Activated T-cell treated with anti-CD3 and anti-CD28 coated beads, Interleukin-2, amount 50 U/mL, for 72 hours (primary cell): ENCODE measurements around the gene MEIS2. TPM values are rescaled to one million over a fixed set of nuclear protein-coding genes. Genes with fewer than 3 reads are reported as not detected.

Experiments
- ATAC-seq, 2 donors: fragments of 150-1000 bp; cut with Tn5 transposase; replicated peaks in 1 of 2; 2 replicates each; pipeline ENCODE4 v1.10.0; 2021; ENCODE audit warnings: moderate library complexity in 2 of 2, mild to moderate bottlenecking in 1 of 2
- DNase-seq, 2 donors: peaks; one replicate each; pipeline ENCODE4 v3.0.0; 2021 to 2022; ENCODE audit warnings: mixed read lengths in 1 of 2
- H3K27ac Mint-ChIP-seq: one replicate; pipeline ENCODE4 v1.8.0; 2022; ENCODE audit warnings: mild to moderate bottlenecking, moderate library complexity, mixed read lengths
- H3K27me3 Mint-ChIP-seq: one replicate; pipeline ENCODE4 v1.8.0; 2022; ENCODE audit warnings: low read depth, mixed read lengths
- H3K36me3 Mint-ChIP-seq, 2 donors: one replicate each; pipeline ENCODE4 v1.8.0; 2022; ENCODE audit warnings: mixed read lengths in 2 of 2, mild to moderate bottlenecking in 1 of 2; ENCODE audit not compliant: insufficient read depth in 2 of 2
- H3K4me1 Mint-ChIP-seq: one replicate; pipeline ENCODE4 v1.8.0; 2022; ENCODE audit warnings: low read depth, mixed read lengths
- H3K4me3 Mint-ChIP-seq, 2 donors: one replicate each; pipeline ENCODE4 v1.8.0; 2022; ENCODE audit warnings: mild to moderate bottlenecking in 2 of 2, mixed read lengths in 2 of 2, moderate library complexity in 2 of 2
- H3K9me3 Mint-ChIP-seq, 2 donors: one replicate each; pipeline ENCODE4 v1.8.0; 2022; ENCODE audit warnings: mixed read lengths in 2 of 2
- total RNA-seq, 2 donors: library from RNA; stranded (reverse); gene quantifications; one replicate each; pipeline ENCODE4 v1.2.3, GENCODE V29; 2022

The MEIS2 gene
- total RNA-seq, 2 donors from 2014 or later = 0.19 TPM; not detected in 1

DNA sequence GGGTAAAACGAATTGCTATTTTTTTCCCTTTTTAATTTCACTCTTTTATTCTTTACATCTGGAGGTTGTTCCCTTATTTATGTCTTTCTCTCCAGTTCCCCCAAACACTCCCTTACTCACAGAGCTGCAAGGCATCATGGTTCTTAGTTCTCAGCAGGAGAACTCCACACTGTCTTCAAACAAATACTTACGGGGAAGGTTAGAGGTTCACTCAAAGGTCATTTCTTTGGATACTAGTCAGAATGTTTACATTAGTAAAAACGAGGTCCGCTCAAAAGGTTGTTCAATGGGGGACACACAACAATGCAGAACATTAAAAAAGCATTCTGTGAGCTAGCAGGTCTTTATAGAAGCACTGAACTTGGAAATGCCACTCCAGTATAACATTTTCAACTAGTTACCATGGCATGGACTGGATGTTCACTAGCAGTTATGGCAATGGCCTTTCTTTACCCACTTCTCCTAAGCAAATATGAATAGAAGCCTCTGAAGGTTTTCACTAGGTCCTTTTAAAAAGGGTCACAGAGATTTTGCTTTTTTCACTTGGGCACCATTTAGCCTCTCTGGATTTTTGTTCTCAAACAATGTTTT is 201.7 kb downstream of the MEIS2 start:
- H3K4me3 Mint-ChIP-seq = no peak overlapping the region
- no peak overlapping the region for H3K27ac Mint-ChIP-seq
- no peaks in the 10 kb centered on the region for H3K36me3 Mint-ChIP-seq
- H3K9me3 Mint-ChIP-seq = no peaks in the 10 kb centered on the region
- no peak for DNase-seq
- H3K27me3 Mint-ChIP-seq = peaks cover 18% of the 10 kb centered on the region
- H3K4me1 Mint-ChIP-seq = no peaks in the 10 kb centered on the region
- ATAC-seq = no peak

DNA sequence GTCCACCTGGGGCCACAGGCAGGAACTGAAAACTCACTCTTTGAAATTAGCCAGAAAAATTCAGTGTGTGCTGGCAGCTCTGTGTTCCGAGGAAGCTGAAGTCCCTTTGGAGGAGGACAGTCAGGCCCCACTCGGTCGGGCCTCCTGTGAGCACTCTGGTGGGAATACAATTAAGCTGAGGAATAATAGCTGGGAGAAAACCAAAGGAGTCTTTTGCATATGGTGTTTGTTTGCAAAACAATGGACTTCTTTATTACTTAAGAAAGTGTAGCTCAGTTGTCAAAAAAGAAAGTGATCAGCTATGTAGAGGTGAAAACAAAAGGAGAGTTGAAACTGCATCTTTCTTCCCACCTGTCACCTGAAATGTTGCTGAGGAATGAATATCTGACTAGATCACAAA is 202.5 kb downstream of the MEIS2 start:
- Mint-ChIP-seq H3K36me3 (no peaks in the 10 kb centered on the region), H3K4me3 (no peak overlapping the region), H3K27me3 (peaks cover 18% of the 10 kb centered on the region), H3K4me1 (no peaks in the 10 kb centered on the region), H3K27ac (no peak overlapping the region), H3K9me3 (no peaks in the 10 kb centered on the region)
- DNase-seq = no peak
- no peak for ATAC-seq

DNA sequence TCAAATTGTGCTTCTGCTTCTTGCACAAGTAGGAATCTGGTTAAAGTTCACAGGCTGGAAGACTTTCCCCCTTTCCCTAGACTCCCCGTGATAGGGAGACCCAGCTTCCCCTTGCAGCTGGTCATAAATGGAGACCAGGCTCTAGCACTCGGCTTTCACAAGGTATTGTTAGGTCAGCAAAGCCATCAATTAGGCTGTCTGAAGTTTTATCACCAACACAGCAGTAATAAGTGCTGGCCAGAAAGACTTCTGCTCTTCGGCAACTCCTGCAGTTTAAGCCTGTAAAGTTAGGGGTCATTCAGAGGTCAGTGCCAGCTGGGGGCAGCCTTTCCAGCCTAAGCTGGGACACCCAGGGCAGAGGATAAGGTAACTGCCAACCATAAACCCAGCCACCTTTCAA is 203.4 kb downstream of the MEIS2 start:
- Mint-ChIP-seq H3K4me1 (no peaks in the 10 kb centered on the region), H3K36me3 (no peaks in the 10 kb centered on the region), H3K27me3 (peaks cover 21% of the 10 kb centered on the region), H3K9me3 (no peaks in the 10 kb centered on the region), H3K4me3 (no peak overlapping the region), H3K27ac (no peak overlapping the region)
- DNase-seq (no peak), ATAC-seq (no peak)

DNA sequence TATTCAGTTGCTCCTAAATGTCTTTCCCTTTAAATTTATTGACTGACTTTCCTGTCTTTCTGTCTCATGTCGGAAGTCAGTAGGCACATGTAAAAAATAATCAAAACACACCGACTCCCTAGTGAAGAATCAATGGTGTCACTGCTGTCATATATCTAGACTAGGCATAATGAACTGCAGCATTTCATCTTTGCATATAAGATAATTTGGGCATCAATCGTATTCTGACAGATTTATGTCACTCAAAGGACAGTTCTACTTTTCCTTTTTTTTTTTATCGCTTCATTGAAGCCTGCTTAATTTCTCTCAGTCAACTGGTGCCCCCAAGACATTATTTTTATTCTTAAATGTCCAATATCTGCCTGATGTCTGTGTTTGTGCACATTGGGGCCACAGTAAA is 206.3 kb downstream of the MEIS2 start:
- H3K4me3 Mint-ChIP-seq = no peak overlapping the region

DNA sequence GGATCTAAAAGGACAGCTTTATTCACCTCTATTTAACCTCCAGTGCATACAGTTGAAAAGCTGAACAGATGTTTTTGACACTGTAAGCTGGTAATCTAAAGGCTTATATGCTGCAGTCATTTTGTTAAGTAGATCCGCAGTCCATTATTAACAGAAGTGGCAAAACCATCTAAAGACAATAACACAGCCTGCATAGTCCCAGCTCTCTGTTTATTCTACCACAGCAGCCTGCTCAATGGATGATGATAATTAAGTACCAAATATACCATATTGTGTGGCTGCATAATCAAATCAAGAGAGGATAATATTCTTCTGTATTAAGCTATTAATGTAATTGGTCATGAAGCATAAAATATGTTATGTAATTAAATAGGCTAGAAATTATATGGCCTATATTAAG is 207.1 kb downstream of the MEIS2 start:
- ATAC-seq (no peak), DNase-seq (no peak)
- Mint-ChIP-seq H3K27me3 (peaks cover 48% of the 10 kb centered on the region), H3K36me3 (no peaks in the 10 kb centered on the region), H3K27ac (no peak overlapping the region), H3K4me1 (no peaks in the 10 kb centered on the region), H3K4me3 (no peak overlapping the region), H3K9me3 (no peaks in the 10 kb centered on the region)

More for the DNA sequence above, 206.3 kb downstream of the MEIS2 start:
- ATAC-seq (no peak), DNase-seq (no peak)
- Mint-ChIP-seq H3K36me3 (no peaks in the 10 kb centered on the region), H3K4me1 (no peaks in the 10 kb centered on the region), H3K27ac (no peak overlapping the region), H3K9me3 (no peaks in the 10 kb centered on the region), H3K27me3 (peaks cover 45% of the 10 kb centered on the region)

DNA sequence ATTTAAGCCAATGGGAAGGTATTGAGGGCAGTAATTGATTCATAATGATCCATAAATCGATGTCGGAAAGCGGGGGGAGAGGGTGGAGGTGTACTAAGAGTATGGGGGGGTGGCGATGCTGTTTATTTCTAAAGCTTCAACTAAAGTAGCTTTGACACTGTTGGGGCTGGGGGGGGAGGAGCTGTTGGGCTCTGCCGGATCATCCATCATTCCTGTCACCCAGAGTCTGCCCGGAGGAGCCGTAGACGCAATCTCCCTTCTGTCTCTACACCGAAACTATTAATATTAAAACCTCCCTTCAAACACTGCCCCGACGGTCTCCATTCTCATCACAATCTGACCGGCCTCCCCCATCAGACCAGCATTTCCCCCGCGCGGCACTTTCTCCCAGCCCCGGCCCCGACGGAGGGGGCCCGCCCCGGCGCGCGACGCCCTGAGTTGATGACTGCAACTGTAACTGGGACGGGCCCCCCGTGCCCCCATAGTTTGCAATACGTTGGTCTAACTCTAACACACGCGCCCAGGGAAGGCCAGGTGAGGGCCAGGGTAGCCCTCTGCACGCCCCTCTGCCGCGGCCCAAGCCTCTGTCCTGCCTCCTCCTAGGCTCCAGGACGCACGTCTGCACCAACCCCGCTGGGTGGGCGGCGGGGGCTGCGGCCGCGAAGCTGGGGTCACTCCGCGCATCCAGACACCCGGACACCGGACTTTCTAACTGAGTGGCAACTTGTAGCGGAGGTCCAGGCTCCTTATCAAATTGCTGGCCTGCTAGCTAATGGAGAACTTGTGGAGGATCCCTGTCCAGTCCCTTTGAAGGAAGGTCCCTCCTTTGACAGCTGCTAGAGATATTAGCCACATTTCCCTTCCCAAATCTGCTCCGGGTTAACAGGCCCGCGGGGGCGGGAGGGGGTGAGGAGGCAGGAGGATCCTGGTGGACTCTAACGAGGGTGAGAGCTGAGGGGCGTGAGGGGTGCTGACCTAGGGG is 212.0 kb downstream of the MEIS2 start:
- Mint-ChIP-seq H3K36me3 (peaks cover 2% of the 10 kb centered on the region in 2 donors), H3K27me3 (peaks cover 85% of the 10 kb centered on the region)

GRCh38 chr15:36887214-36887961 is 213.0 kb downstream of the MEIS2 start:
- peaks cover 2% of the 10 kb centered on the region in 2 donors for H3K36me3 Mint-ChIP-seq
- H3K9me3 Mint-ChIP-seq = peaks cover 0 to 2% of the 10 kb centered on the region in 2 donors
- H3K27me3 Mint-ChIP-seq = peaks cover 94% of the 10 kb centered on the region
- peaks cover 15% of the 10 kb centered on the region for H3K4me1 Mint-ChIP-seq
- H3K4me3 Mint-ChIP-seq = peak overlapping the region; percentile 48 to 56
- H3K27ac Mint-ChIP-seq = no peak overlapping the region
- DNase-seq (no peak), ATAC-seq (no peak)

More for the DNA sequence above, 212.0 kb downstream of the MEIS2 start:
- Mint-ChIP-seq H3K4me3 (peak overlapping the region; percentile 20 to 23), H3K27ac (no peak overlapping the region), H3K4me1 (peaks cover 11% of the 10 kb centered on the region), H3K9me3 (peaks cover 0 to 2% of the 10 kb centered on the region in 2 donors)
- no peak for ATAC-seq
- DNase-seq = no peak

DNA sequence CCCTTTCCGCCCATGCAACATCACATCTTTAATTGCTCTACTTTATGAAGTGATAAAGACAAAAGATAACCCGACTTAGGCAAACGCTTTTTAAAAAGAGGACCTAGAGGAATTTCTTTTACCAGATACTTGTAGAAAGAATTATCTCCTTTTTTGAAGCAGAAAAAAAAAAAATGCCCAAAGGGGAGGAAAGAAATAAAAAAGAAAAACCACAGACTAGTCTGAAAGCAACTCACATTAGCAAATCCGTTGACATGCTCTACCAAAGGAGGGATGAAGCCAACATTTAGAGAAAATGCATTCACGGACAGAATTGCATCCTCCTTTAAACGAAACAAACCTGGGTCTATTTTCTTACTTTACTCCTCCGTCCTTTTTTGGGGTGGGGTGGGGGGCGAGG is 213.6 kb downstream of the MEIS2 start:
- DNase-seq (no peak), ATAC-seq (no peak)
- Mint-ChIP-seq H3K36me3 (peaks cover 2% of the 10 kb centered on the region in 2 donors), H3K27ac (no peak overlapping the region), H3K27me3 (peaks cover 95% of the 10 kb centered on the region), H3K4me1 (peaks cover 15% of the 10 kb centered on the region), H3K4me3 (no peak overlapping the region), H3K9me3 (peaks cover 0 to 2% of the 10 kb centered on the region in 2 donors)

DNA sequence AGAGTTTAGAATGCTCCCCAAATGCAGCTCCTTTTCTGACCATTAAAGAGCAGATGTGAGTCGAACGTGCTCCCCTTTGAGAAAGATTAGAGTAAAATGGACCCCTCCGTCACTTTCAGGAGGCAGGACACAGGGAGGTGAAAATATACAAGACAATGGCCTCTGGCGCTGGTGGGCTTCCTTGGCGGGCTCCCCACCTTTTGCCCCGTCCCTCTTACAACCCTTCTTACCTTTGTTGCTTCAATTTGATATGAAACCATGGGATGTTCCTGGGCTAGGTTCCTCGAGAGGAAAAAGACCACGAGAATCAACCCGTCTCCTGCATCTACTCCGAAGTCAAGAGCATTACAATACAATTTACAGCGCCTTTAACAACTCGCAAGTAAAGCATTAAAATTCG is 214.2 kb downstream of the MEIS2 start:
- Mint-ChIP-seq H3K27ac (no peak overlapping the region), H3K4me1 (peaks cover 15% of the 10 kb centered on the region), H3K9me3 (peaks cover 0 to 2% of the 10 kb centered on the region in 2 donors), H3K4me3 (no peak overlapping the region), H3K27me3 (peaks cover 95% of the 10 kb centered on the region), H3K36me3 (peaks cover 2% of the 10 kb centered on the region in 2 donors)
- ATAC-seq (no peak), DNase-seq (no peak)

GRCh38 chr15:36885771-36886170 is 214.6 kb downstream of the MEIS2 start:
- Mint-ChIP-seq H3K9me3 (peaks cover 0 to 2% of the 10 kb centered on the region in 2 donors), H3K27ac (no peak overlapping the region), H3K27me3 (peaks cover 95% of the 10 kb centered on the region), H3K4me1 (peaks cover 15% of the 10 kb centered on the region), H3K36me3 (peaks cover 2 to 3% of the 10 kb centered on the region in 2 donors), H3K4me3 (no peak overlapping the region)
- ATAC-seq (no peak), DNase-seq (no peak)

GRCh38 chr15:36884936-36885635 is 215.3 kb downstream of the MEIS2 start:
- H3K27me3 Mint-ChIP-seq = peaks cover 99% of the 10 kb centered on the region
- H3K4me3 Mint-ChIP-seq = no peak overlapping the region
- ATAC-seq (no peak), DNase-seq (no peak)
- H3K27ac Mint-ChIP-seq = no peak overlapping the region
- peaks cover 0 to 2% of the 10 kb centered on the region in 2 donors for H3K9me3 Mint-ChIP-seq
- H3K36me3 Mint-ChIP-seq = peaks cover 2 to 3% of the 10 kb centered on the region in 2 donors
- H3K4me1 Mint-ChIP-seq = peaks cover 15% of the 10 kb centered on the region

- Mint-ChIP-seq H3K27me3 (peaks cover 99% of the 10 kb centered on the region), H3K27ac (peak overlapping the region; percentile 54), H3K36me3 (peaks cover 2 to 4% of the 10 kb centered on the region in 2 donors), H3K9me3 (peaks cover 0 to 2% of the 10 kb centered on the region in 2 donors), H3K4me3 (no peak overlapping the region), H3K4me1 (peaks cover 18% of the 10 kb centered on the region)
- DNase-seq (no peak), ATAC-seq (no peak)
Measured at GRCh38 chr15:36884518-36884875, 215.9 kb downstream of the MEIS2 start.
